ENCODE measurements around the gene PSMD8. TPM values are rescaled to one million over a fixed set of nuclear protein-coding genes. Genes with fewer than 3 reads are reported as not detected.

The PSMD8 gene
- total RNA-seq, 2 donors from 2014 or later = 75.9 to 84.7 TPM

DNA sequence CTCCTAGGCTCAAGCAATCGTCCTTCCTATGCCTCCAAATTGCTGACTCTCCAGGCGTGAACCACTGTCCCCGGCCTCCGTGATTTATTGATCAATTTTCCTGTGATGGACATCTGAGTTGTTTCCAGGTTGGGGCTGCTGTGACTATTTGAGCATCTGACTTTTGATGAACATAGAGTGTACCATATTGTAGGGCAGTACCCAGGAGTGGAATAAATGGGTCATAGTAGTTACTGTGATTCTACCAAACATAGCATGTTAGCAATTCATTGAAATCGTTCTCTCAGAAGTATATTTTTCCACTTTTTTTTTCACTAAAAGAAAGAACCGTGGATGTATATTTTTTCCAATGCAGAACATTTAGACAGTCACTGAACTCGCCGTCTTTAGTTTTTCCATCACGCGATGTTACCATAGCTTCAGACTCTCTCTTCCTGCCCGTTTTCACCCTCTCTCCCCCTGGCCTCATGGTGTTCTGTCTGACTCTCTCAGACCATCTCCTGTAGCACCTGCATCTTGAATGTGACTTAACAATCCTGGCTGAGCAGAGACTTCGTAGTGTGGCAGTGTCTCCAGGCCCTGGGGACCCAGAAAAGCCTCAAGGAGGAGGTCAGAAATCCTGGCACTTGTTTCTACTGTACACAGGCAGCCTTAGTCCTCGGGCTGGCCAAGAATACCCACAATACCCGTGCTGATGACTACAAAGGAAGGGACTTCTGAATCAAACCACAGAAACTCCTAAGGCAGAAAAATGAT, 54.9 kb downstream of the PSMD8 start:
- peaks cover 18% of the 10 kb centered on the region for H3K27me3 Mint-ChIP-seq
- H3K36me3 Mint-ChIP-seq (ENCODE audit: low read depth) = peaks cover under 1% of the 10 kb centered on the region
- no peaks in the 10 kb centered on the region for H3K9me3 ChIP-seq (ENCODE audit: control insufficient read depth, low read length, poor library complexity, severe bottlenecking)
- H3K27ac Mint-ChIP-seq = peak overlapping the region; percentile 84
- no peak overlapping the region for H3K4me3 Mint-ChIP-seq
- peaks cover 22% of the 10 kb centered on the region for H3K4me1 Mint-ChIP-seq
- DNase-seq (no peak), ATAC-seq (no peak)

DNA sequence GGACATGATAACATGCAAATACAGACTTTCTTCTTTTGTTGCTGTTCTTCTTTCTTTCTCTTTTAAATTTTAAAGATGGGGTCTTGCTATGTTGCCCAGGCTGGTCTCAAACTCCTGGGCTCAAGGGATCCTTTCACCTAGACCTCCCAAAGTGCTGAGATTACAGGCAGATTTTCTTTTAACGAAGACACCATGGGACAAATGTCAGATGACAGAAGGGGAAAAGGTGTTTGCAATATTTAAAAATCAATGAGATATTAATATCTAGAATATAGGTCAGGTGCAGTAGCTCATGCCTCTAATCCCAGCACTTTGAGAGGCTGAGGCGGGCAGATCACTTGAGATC, 55.4 kb downstream of the PSMD8 start:
- ATAC-seq = no peak

DNA sequence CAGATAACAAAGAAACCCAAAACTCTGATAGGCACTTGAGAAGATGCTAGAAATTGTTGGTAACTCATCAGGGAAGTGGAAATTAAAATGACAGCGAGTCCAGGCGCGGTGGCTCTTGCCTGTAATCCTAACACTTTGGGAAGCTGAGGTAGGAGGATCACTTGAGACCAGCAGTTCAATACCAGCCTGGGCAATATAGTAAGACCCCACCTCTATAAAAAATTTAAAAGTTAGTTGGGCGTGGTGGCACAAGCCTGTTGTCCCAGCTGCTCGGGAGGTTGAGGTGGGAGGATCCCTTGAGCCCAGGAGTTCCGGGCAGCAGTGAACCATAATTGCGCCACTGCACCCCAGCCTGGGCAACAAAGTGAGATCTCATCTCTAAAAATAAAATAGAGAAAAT, 56.6 kb downstream of the PSMD8 start:
- Mint-ChIP-seq H3K27me3 (peaks cover 27% of the 10 kb centered on the region), H3K27ac (no peak overlapping the region), H3K36me3 (ENCODE audit: low read depth) (peaks cover 2% of the 10 kb centered on the region), H3K4me3 (no peak overlapping the region), H3K4me1 (peaks cover 21% of the 10 kb centered on the region)
- DNase-seq = no peak
- ATAC-seq = no peak
- no peaks in the 10 kb centered on the region for H3K9me3 ChIP-seq (ENCODE audit: control insufficient read depth, low read length, poor library complexity, severe bottlenecking)

More for the DNA sequence above, 55.4 kb downstream of the PSMD8 start:
- H3K27me3 Mint-ChIP-seq = peaks cover 23% of the 10 kb centered on the region
- H3K4me1 Mint-ChIP-seq = peaks cover 24% of the 10 kb centered on the region
- DNase-seq = no peak
- H3K36me3 Mint-ChIP-seq (ENCODE audit: low read depth) = peaks cover 2% of the 10 kb centered on the region
- no peak overlapping the region for H3K4me3 Mint-ChIP-seq
- no peaks in the 10 kb centered on the region for H3K9me3 ChIP-seq (ENCODE audit: control insufficient read depth, low read length, poor library complexity, severe bottlenecking)
- H3K27ac Mint-ChIP-seq = no peak overlapping the region

DNA sequence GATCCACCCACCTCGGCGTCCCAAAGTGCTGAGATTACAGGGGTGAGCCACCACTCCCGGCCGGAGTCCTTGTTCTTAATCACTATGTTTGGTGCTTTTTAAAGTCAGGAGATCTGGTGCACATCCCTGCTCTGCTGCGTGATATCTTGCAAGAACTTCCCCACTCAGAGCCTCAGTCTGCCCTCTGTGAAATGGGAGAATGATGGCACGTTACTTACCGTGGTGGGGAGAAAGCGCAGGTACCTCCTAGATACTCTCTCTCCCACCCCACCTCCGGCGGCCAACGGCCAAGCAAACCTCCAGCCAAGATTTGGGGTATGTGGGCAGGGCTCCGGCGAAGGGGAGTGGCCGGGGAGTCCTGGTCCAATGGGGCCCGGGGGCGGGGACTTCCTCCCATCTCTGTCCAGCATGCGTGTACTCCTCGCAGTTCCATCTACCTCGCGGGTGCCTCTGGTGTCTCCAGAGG, 58.9 kb downstream of the PSMD8 start, which contains the start of gene RYR1:
TSS of gene RYR1 (plus strand) at position 424 of the 466 bp plus-strand sequence. CDS start 139 bp downstream, outside the sequence.
- peaks cover 33% of the 10 kb centered on the region for H3K27me3 Mint-ChIP-seq
- H3K36me3 Mint-ChIP-seq (ENCODE audit: low read depth) = peaks cover 5% of the 10 kb centered on the region
- ATAC-seq (peak; percentile 92), DNase-seq (peak in 2 of 3 donors; percentile 22 to 44)
- H3K27ac Mint-ChIP-seq = no peak within 1 kb of the TSS
- peak within 1 kb of the TSS; percentile 76 for H3K4me3 Mint-ChIP-seq
- peaks cover 13% of the 10 kb centered on the region for H3K4me1 Mint-ChIP-seq
- H3K9me3 ChIP-seq (ENCODE audit: control insufficient read depth, low read length, poor library complexity, severe bottlenecking) = no peaks in the 10 kb centered on the region

Other genes with a start within 250 kb of the PSMD8 start
- gene DPF1, start 150.3 kb upstream of the PSMD8 start, total RNA-seq = not detected
- 1 to 10 TPM in 1 of 2 donors, under 1 TPM in 1; 0.90 to 6.7 TPM for gene PPP1R14A, start 118.2 kb upstream of the PSMD8 start, total RNA-seq
- gene SPINT2, start 110.0 kb upstream of the PSMD8 start, total RNA-seq = 10 to 100 TPM; 32.2 to 49.1 TPM
- 10 to 100 TPM in 1 of 2 donors, under 1 TPM in 1; 0.94 to 11.8 TPM for gene C19orf33, start 70.3 kb upstream of the PSMD8 start, total RNA-seq
- gene YIF1B, start 58.6 kb upstream of the PSMD8 start, total RNA-seq = 10 to 100 TPM; 31.1 to 39.4 TPM
- gene KCNK6, start 54.7 kb upstream of the PSMD8 start, total RNA-seq = 10 to 100 TPM in 1 of 2 donors, 1 to 10 TPM in 1; 6.5 to 10.8 TPM
- gene CATSPERG, start 38.7 kb upstream of the PSMD8 start, total RNA-seq = 10 to 100 TPM in 1 of 2 donors, 1 to 10 TPM in 1; 9.1 to 13.3 TPM
- gene GGN, start 13.5 kb downstream of the PSMD8 start, total RNA-seq = not detected
- 1 to 10 TPM; 1.6 to 2.2 TPM for gene SPRED3, start 14.1 kb downstream of the PSMD8 start, total RNA-seq
- 10 to 100 TPM; 29.2 to 31.9 TPM for gene FAM98C, start 28.5 kb downstream of the PSMD8 start, total RNA-seq
- gene RASGRP4, start 51.6 kb downstream of the PSMD8 start, total RNA-seq = 1 to 10 TPM; 1.6 to 2.8 TPM
- gene RYR1, start 59.1 kb downstream of the PSMD8 start, total RNA-seq = 1 to 10 TPM; 1.3 to 3.1 TPM
- gene MAP4K1, start 243.4 kb downstream of the PSMD8 start, total RNA-seq = 100 to 1,000 TPM; 298 to 351 TPM
- gene EIF3K, start 244.6 kb downstream of the PSMD8 start, total RNA-seq = 100 to 1,000 TPM; 282 to 320 TPM

Measured in T-helper 17 cell (primary cell).